CD14-positive monocyte (primary cell): ENCODE data around the gene SLC24A3. TPM values are rescaled to one million over a fixed set of nuclear protein-coding genes. Genes with fewer than 3 reads are reported as not detected.

Source experiments
- DNase-seq, 3 donors: peaks; one replicate each; pipeline ENCODE4 v3.0.0-alpha.2; 2011 to 2022
- H2AFZ ChIP-seq: 2 replicates; pipeline ENCODE4 v1.6.0; 2012; ENCODE audit warnings: mild to moderate bottlenecking, low read depth, low read length, inconsistent platforms; ENCODE audit not compliant: insufficient read depth, poor library complexity, severe bottlenecking
- H3K27ac ChIP-seq, 2 donors: 1 replicate in 1 of 2; 2 replicates in 1 of 2; pipeline ENCODE4 v1.5.1; 2012 to 2013; ENCODE audit warnings: low read length in 2 of 2, control low read depth in 1 of 2, inconsistent platforms in 1 of 2, low read depth in 1 of 2, mild to moderate bottlenecking in 1 of 2
- H3K27me3 ChIP-seq, 2 donors: one replicate each; pipeline versions ENCODE4 v1.6.0 to v1.6.1; 2011 to 2013; ENCODE audit warnings: low read length in 2 of 2; ENCODE audit not compliant: control insufficient read depth in 2 of 2, insufficient read depth in 2 of 2
- H3K36me3 ChIP-seq, 2 donors: replicated peaks in 1 of 2; 1 replicate in 1 of 2; 2 replicates in 1 of 2; pipeline versions ENCODE4 v1.5.1 to v1.6.1; 2012 to 2013; ENCODE audit warnings: low read length in 2 of 2, control low read depth in 1 of 2, inconsistent platforms in 1 of 2, mild to moderate bottlenecking in 1 of 2; ENCODE audit not compliant: insufficient read depth in 2 of 2, control insufficient read depth in 1 of 2
- H3K4me1 ChIP-seq, 2 donors: 1 replicate in 1 of 2; 2 replicates in 1 of 2; pipeline versions ENCODE4 v1.5.1 to v1.6.1; 2012 to 2013; ENCODE audit warnings: low read length in 2 of 2, control low read depth in 1 of 2, inconsistent platforms in 1 of 2, mild to moderate bottlenecking in 1 of 2, moderate library complexity in 1 of 2; ENCODE audit not compliant: insufficient read depth in 2 of 2, control insufficient read depth in 1 of 2
- H3K4me2 ChIP-seq: replicated peaks from 2 replicates; pipeline ENCODE3; 2012; ENCODE audit warnings: low read length, moderate library complexity, mild to moderate bottlenecking; ENCODE audit not compliant: poor library complexity, severe bottlenecking; ENCODE audit errors: extremely low read depth
- H3K4me3 ChIP-seq, 3 experiments: fragments of 200-600 bp in 1 of 3; sonication (generic) in 1 of 3; replicated peaks in 1 of 3; 1 replicate in 2 of 3; 2 replicates in 1 of 3; pipeline ENCODE4 v1.5.1; 2011 to 2013; ENCODE audit warnings: low read length in 3 of 3, mild to moderate bottlenecking in 3 of 3, control low read depth in 2 of 3, low read depth in 2 of 3, inconsistent platforms in 1 of 3, moderate library complexity in 1 of 3
- H3K79me2 ChIP-seq: 2 replicates; pipeline ENCODE4 v1.6.0; 2012; ENCODE audit warnings: mild to moderate bottlenecking, control low read depth, inconsistent platforms, low read length, moderate library complexity; ENCODE audit not compliant: insufficient read depth
- H3K9ac ChIP-seq: 2 replicates; pipeline ENCODE4 v1.6.0; 2017; ENCODE audit warnings: low read length, mild to moderate bottlenecking; ENCODE audit not compliant: insufficient read depth, poor library complexity, severe bottlenecking
- H3K9me3 ChIP-seq, 2 donors: replicated peaks in 1 of 2; 1 replicate in 1 of 2; 2 replicates in 1 of 2; pipeline versions ENCODE4 v1.5.1 to v1.6.1; 2012 to 2013; ENCODE audit warnings: low read length in 2 of 2, control low read depth in 1 of 2; ENCODE audit not compliant: control insufficient read depth in 1 of 2, insufficient read depth in 1 of 2
- H4K20me1 ChIP-seq: 2 replicates; pipeline ENCODE4 v1.6.0; 2012; ENCODE audit warnings: mild to moderate bottlenecking, low read length, control low read depth, moderate library complexity; ENCODE audit not compliant: insufficient read depth
- H3K27ac Mint-ChIP-seq, 7 donors: one replicate each; pipeline ENCODE4 v1.8.0; 2020; ENCODE audit warnings: mild to moderate bottlenecking in 7 of 7, mixed read lengths in 7 of 7, moderate library complexity in 6 of 7, inconsistent platforms in 2 of 7
- H3K27me3 Mint-ChIP-seq, 3 donors: one replicate each; pipeline ENCODE4 v1.8.0; 2021 to 2022; ENCODE audit warnings: low read depth in 3 of 3, mild to moderate bottlenecking in 3 of 3, mixed read lengths in 3 of 3, moderate library complexity in 3 of 3, inconsistent platforms in 1 of 3
- H3K36me3 Mint-ChIP-seq, 2 donors: one replicate each; pipeline ENCODE4 v1.8.0; 2020; ENCODE audit warnings: mixed read lengths in 2 of 2, inconsistent platforms in 1 of 2, mild to moderate bottlenecking in 1 of 2
- H3K4me1 Mint-ChIP-seq: one replicate; pipeline ENCODE4 v1.8.0; 2020; ENCODE audit warnings: mild to moderate bottlenecking, mixed read lengths
- H3K4me3 Mint-ChIP-seq, 2 donors: one replicate each; pipeline ENCODE4 v1.8.0; 2020; ENCODE audit warnings: mild to moderate bottlenecking in 2 of 2, mixed read lengths in 2 of 2, moderate library complexity in 1 of 2
- H3K9me3 Mint-ChIP-seq, 7 donors: one replicate each; pipeline ENCODE4 v1.8.0; 2020 to 2022; ENCODE audit warnings: mixed read lengths in 7 of 7, mild to moderate bottlenecking in 6 of 7, moderate library complexity in 6 of 7, inconsistent platforms in 2 of 7
- CTCF ChIP-seq: fragments of 200-600 bp; IDR thresholded peaks from one replicate; pipeline ENCODE4 v1.8.0; 2022; ENCODE audit warnings: antibody characterized with exemption, mild to moderate bottlenecking
- WGBS: methylation state at CpG from one replicate; pipeline ENCODE4 v1.1.5; 2013; ENCODE audit warnings: missing lambda C conversion rate; ENCODE audit not compliant: insufficient coverage; 5-methylcytosine and 5-hydroxymethylcytosine counted together
- intact Hi-C, 2 donors: fragments of 100-400 bp; cut with micrococcal nuclease; formaldehyde crosslinking; loops; one replicate each; pipeline versions ENCODE4 v1.15.0 to v1.15.1; 2023
- polyA plus RNA-seq, 3 donors: library from polyadenylated mRNA; depleted of rRNA in 1 of 3; unstranded in 2 of 3; stranded (reverse) in 1 of 3; fragments of 300-500 nt in 2 of 3; fragments of >200 nt in 1 of 3; fragmentation: Illumina TruSeq in 2 of 3; gene quantifications; 1 replicate in 2 of 3; 2 replicates in 1 of 3; pipeline ENCODE4 v1.2.3, GENCODE V29; 2012 to 2021

Gene SLC24A3
- polyA plus RNA-seq, 3 donors, result 0.04 to 0.08 TPM; not detected in 1

- Histone ChIP-seq H3K79me2 (no peaks in the 10 kb centered on the region), H3K9me3 (no peaks in the 10 kb centered on the region), H4K20me1 (no peaks in the 10 kb centered on the region), H3K4me2 (no peak overlapping the region), H3K4me3 (no peak overlapping the region), H3K4me1 (peaks cover 10 to 14% of the 10 kb centered on the region in 2 donors), H3K36me3 (no peaks in the 10 kb centered on the region), H2AFZ (no peak overlapping the region), H3K27ac (no peak overlapping the region), H3K27me3 (no peaks in the 10 kb centered on the region), H3K9ac (no peak overlapping the region)
- Mint-ChIP-seq H3K9me3 (no peaks in the 10 kb centered on the region), H3K36me3 (no peaks in the 10 kb centered on the region), H3K4me3 (no peak overlapping the region), H3K27me3 (peaks cover 0 to 4% (median 0%) of the 10 kb centered on the region in 3 donors), H3K27ac (no peak overlapping the region), H3K4me1 (peaks cover 15% of the 10 kb centered on the region)
- DNase-seq, result no peak
- 86% methylated on average over 2 of the region's 3 CpGs for WGBS
- no peak for TF ChIP-seq CTCF
- intact Hi-C loops, result no loop called here
Measured at GRCh38 chr20:19457611-19458010, 245.2 kb downstream of the SLC24A3 start.

- Histone ChIP-seq H3K27me3 (no peaks in the 10 kb centered on the region), H3K36me3 (no peaks in the 10 kb centered on the region), H3K4me1 (peaks cover 10 to 14% of the 10 kb centered on the region in 2 donors), H3K79me2 (no peaks in the 10 kb centered on the region), H3K4me3 (no peak overlapping the region), H3K9me3 (no peaks in the 10 kb centered on the region), H3K27ac (no peak overlapping the region), H3K4me2 (no peak overlapping the region), H2AFZ (no peak overlapping the region), H4K20me1 (no peaks in the 10 kb centered on the region), H3K9ac (no peak overlapping the region)
- Mint-ChIP-seq H3K4me1 (peaks cover 15% of the 10 kb centered on the region), H3K36me3 (no peaks in the 10 kb centered on the region), H3K4me3 (no peak overlapping the region), H3K27me3 (no peaks in the 10 kb centered on the region), H3K9me3 (no peaks in the 10 kb centered on the region), H3K27ac (peak overlapping the region in 1 of 7 donors; percentile 22)
- no peak for TF ChIP-seq CTCF
- WGBS, result 100% methylated on average over 1 of the region's 6 CpGs
- intact Hi-C loops, result no loop called here
- no peak for DNase-seq
Measured at GRCh38 chr20:19460386-19460785, 247.9 kb downstream of the SLC24A3 start.
